ENCODE measurements around the gene DENND1B.

GRCh38 chr1:197604302-197604701 lies 171.0 kb downstream of the DENND1B start:
- TF ChIP-seq CTCF (conservative IDR thresholded peaks at IDR 0.05 in 1 of 2, IDR thresholded peaks at IDR 0.05 in 1 of 2; ENCODE audit: extremely low read depth in 1 of 2, insufficient read depth in 1 of 2, low read depth in 1 of 2, low read length in 2 of 2) (no peak), EZH2 (IDR thresholded peaks at IDR 0.05; ENCODE audit: borderline replicate concordance, low read length) (no peak)

Measured in mammary epithelial cell (primary cell).